Hematopoietic multipotent progenitor cell (in vitro differentiated cells): ENCODE measurements around the gene PLEKHB2. TPM values are rescaled to one million over a fixed set of nuclear protein-coding genes. Genes with fewer than 3 reads are reported as not detected.
"Not testable (repeated sequence)": the region's sequence is repeated elsewhere in the genome, so short reads cannot be mapped to it uniquely, and the experiment has no call there.

ENCODE experiments used
- DNase-seq, 3 donors: peaks; one replicate each; pipeline ENCODE4 v3.0.0-alpha.2; 2011 to 2015; ENCODE audit warnings: low read depth in 2 of 3, low spot score in 2 of 3
- total RNA-seq: library from RNA; depleted of rRNA; stranded (reverse); fragments of >200 nt; gene quantifications from one replicate; pipeline ENCODE4 v1.2.3, GENCODE V29; 2012

The PLEKHB2 gene
- total RNA-seq, 1 donor, result 67.3 TPM

DNA sequence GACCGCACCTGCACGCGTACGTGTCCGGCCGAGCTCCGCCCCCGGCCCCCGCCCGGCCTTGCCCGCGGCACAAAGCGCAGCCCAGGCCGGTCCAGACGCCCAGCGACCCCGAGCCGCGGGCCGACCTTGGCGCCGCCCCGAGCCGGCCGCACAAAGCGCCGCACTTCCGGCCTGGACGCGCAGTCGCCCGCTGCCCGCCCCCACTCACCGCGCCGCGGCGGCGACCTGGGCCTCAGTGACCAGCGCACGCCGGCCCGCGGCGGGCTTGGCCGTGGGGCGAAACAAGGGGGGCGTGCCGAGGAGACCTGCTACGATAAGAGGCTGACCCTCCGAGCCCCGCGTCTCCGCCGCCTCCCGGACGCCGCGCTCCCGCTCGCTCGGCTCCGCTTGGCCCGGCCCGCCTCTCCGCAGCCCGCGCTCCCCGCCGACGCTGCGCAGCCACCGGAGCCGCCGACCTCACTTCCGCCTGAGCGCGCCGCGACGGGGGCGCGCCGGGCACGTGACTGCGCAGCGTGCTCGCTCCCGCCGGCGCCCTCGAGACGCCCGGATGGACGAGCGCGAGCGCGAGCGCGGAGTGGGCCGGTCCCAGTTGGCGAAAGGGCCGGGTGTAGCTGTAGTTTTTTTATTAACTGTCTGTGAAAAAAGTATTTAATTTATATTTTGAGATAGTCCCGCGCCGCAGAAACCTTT is 12.0 kb upstream of the PLEKHB2 start, which contains the start of gene FAM168B:
TSS of gene FAM168B (minus strand) at position 455 of the 690 bp plus-strand sequence. CDS start 10,814 bp downstream, outside the sequence.
- DNase-seq, result peak; percentile 90 to 93 (median 91)

GRCh38 chr2:131093696-131094462 is 11.3 kb upstream of the PLEKHB2 start:
- peak in 1 of 3 donors; percentile 81 for DNase-seq

DNA sequence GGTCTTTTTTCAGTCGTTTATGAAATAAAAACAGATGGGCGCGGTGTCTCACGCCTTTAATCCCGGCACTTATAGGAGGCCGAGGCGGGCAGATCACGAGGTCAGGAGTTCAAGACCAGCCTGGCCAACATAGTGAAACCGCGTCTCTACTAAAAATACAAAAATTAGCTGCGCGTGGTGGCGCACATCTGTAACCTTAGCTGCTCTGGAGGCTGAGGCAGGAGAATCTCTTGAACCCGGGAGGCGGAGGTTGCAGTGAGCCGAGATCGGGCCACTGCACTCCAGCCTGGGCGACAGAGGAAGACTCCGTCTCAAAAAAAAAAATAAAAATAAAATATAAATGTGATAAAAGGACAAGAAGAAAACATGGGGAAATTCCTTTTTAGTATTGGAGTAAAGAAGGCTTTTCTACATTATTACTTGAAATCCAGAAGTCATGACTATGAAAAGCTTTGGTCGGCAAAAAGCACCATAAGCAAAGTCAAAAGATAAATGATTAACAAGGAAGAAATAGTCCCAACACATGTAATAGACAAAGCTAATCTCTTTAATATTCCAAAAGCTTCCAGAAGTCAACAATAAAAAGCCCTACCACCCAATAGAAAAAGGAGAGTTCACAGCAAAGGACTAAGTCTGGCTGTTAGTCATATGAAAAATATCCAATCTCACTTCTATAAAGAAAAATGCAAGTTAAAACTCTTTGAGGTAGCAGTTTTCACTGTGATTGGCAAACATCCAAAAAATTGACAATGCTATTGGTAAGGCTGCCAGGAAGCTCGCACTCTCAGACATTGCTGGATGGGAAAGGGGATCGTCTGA is 10.5 kb upstream of the PLEKHB2 start:
- DNase-seq, result no peak

- DNase-seq, result no peak
Observed at GRCh38 chr2:131103165-131103564, 2.0 kb upstream of the PLEKHB2 start.

DNA sequence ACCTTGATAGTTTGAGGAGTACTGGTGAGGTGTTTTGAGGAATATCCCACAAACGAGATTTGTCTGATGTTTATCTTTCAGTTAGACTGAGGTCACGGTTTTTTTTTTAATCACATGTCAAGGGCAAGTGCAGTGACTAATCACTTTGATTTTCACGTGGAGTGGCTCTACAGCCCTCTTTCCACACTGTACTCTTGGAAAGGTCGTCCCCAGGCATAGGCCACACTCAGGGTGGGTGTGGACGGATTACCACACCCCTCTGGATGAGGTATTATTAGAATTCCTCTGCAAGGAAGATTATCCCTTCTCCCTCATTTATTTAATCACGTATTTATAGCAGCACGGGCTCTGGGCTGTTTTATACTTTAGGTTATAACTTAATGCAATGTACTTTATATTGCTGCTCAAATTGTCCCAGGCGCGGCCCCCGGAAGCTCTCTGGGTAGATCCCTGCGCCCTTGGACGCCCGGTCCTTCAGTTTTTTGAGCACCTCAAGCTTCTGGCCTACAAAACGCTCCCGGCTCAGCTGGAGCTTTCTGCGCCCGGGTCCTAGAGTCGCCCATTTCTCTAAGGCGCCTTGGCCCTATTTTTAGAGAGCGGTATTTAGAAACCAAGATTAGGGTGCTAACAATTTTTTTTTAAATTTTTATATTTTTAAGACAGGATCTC is 515 bp upstream of the PLEKHB2 start:
- peak; percentile 41 to 52 (median 41) for DNase-seq

GRCh38 chr2:131105950-131106801 is 1.0 kb downstream of the PLEKHB2 start:
- DNase-seq, result peak in 2 of 3 donors; percentile 43 to 49

DNA sequence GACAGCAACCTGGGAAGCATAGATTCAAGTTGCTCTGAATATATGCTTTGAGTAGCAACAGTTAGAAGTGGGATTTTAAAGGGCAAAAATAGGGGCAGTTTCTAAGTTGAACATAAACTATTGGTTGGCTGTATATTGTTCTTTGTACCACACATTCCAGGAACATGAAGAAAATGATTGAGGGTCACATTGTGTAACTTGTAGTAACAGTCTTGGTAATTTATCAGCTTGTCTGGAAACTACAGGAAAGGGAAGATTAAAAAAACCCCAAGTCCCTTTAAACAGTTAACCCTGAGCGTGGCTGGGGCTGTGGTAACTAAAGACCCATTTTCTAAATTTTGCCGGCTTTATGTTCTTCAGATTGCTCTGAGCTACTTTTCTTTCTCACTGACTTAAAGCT is 7.4 kb downstream of the PLEKHB2 start:
- DNase-seq, result no peak

GRCh38 chr2:131113566-131114227 is 8.6 kb downstream of the PLEKHB2 start:
- DNase-seq, result no peak

GRCh38 chr2:131114950-131115349 is 9.8 kb downstream of the PLEKHB2 start:
- DNase-seq, result not testable (repeated sequence)

- DNase-seq, result no peak
Observed at GRCh38 chr2:131115752-131116151, 10.6 kb downstream of the PLEKHB2 start.

DNA sequence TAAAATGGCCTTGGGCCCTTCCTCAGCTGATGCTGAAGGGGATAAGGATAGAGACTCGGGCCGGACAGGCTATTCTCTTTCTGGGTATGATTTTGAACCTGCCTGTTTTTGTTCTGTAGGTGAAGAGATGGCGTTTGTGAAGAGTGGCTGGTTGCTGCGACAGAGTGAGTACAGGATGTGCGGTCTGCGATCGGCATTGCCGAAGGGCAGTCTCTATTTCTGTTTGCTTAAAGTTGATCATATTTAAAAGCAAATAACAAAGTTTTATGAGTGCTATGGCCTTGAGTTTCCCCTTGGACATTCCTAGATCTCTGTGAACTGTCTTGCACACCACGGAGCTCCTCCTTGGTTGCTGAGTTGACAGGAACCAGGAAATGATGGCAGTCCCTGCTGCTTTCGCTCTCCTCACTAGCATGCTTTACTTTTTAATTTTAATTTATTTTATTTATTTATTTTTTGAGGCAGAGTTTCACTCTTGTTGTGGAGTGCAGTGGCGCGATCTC is 15.7 kb downstream of the PLEKHB2 start:
- no peak for DNase-seq

DNA sequence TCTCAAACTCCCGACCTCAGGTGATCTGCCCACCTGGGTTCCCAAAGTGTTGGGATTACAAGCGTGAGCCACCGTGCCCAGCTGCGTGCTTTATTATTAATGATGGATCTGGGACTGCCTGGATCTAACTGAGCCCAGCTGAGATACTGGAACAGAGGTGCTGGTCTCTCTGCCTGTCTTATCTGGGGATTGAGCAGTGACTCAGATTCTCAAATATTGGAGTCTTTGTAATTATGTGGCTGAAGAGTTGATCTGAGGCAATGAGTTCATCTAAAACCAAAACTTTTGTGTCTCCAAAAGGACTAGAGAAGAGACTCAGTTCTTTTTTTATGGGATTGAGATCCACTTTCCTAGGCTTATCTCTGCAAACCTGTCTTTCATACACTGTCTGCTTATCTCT is 16.3 kb downstream of the PLEKHB2 start:
- DNase-seq, result no peak

- no peak for DNase-seq
Observed at GRCh38 chr2:131122496-131122895, 17.4 kb downstream of the PLEKHB2 start.

GRCh38 chr2:131123192-131123591 is 18.1 kb downstream of the PLEKHB2 start:
- DNase-seq, result no peak

DNA sequence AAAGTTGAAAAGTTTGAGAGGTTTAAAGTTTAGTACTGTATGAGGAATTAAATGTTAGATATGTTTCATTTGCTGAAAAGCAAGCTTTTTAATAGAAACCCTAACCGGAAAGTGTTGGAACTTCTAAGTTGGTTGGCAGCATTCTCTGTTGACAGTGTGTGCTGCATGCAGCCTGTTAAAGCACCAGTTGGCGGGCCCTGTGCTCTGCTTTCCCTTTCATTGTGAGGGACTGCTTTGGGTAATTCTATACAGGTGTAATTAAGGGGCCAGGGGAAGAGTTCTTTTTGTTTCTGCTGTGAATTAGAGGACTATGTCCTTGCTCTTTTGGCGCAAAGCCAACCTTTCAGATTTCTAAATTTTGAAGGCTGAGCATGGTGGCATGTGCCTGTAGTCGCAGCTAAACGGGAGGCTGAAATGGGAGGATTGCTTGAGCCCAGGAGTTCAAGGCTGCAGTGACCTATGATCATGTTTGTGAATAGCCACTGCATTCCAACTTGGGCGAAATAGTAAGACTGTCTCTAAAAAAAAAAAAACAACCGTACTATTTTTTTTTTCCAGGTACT is 20.1 kb downstream of the PLEKHB2 start:
- no peak for DNase-seq

GRCh38 chr2:131126436-131126835 is 21.3 kb downstream of the PLEKHB2 start:
- DNase-seq, result no peak

GRCh38 chr2:131127076-131127475 is 21.9 kb downstream of the PLEKHB2 start:
- DNase-seq, result no peak

DNA sequence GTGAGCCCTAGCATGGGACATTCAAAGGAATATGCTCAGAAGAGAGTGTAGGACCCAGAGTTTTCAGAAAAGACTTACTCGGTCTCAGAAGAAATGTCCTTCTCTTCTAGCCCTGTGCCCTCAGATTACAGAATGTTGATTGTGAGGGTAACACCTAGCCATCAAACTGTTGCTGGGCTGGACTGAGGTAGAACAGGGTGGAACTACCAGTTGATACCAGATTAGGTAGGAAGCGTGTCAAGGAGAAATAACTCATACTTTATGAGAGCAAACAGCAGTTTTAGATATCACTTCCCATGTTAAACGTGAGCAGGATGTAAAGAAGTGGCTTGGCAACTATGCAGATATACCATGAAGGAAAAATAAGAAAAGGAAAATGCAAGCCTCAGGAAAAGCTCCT is 22.8 kb downstream of the PLEKHB2 start:
- DNase-seq, result no peak

DNA sequence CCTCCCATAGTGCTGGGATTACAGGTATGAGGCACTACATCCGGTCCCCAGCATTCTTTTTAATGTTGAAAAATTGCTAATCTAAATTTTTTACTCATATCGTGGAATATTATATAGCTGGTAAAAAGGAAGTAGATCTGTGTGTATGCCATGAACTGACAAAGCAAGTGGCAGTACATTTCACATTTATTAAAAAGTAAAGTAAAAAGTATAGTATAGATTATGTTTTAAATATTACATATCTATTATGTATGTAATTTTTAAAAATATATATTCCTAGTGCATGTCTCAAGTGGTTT is 25.1 kb downstream of the PLEKHB2 start:
- DNase-seq, result no peak
